Neuron (in vitro differentiated cells): ENCODE measurements around the gene NUDT13.

Experiments used
- H2AFZ ChIP-seq: one replicate; pipeline ENCODE4 v1.6.1; 2013; ENCODE audit warnings: low read depth, mild to moderate bottlenecking, inconsistent platforms, low read length, moderate library complexity
- H3K27me3 ChIP-seq: one replicate; pipeline ENCODE4 v1.6.1; 2013; ENCODE audit warnings: low read length; ENCODE audit not compliant: insufficient read depth
- H3K36me3 ChIP-seq: one replicate; pipeline ENCODE4 v1.6.1; 2013; ENCODE audit warnings: low read length; ENCODE audit not compliant: insufficient read depth
- H3K4me1 ChIP-seq: one replicate; pipeline ENCODE4 v1.6.1; 2013; ENCODE audit warnings: low read length; ENCODE audit not compliant: insufficient read depth
- H3K4me3 ChIP-seq: 2 replicates; pipeline ENCODE4 v1.5.1; 2013; ENCODE audit warnings: mild to moderate bottlenecking, low read length, moderate library complexity
- H3K9me3 ChIP-seq: one replicate; pipeline ENCODE4 v1.6.1; 2013; ENCODE audit warnings: low read length

NUDT13 gene

DNA sequence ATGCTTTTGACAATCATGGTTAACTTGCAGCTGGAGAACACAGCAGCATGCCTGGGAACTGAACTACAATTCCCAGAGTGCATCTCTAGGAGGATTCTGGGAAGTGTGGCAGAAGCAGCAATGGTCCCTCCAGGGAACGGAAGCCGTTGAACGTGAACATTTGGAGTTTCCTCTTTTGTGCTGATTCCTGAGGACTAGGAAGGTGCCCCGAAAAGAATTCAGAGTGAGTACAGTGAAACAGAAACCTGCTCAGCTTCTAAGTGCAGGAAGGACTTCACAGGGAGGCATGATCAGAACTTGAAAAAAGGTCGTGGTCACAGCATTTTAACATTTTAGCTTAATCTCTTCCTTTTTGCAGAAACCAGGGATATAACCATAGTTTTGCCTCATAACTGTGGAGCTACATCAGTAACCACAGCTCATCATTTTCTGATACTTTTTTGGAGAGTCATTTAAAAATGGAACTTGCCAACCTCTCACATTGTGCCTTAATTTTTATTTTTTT, at the start of gene NUDT13:
TSS of gene NUDT13 (plus strand) at position 111 of the 505 bp plus-strand sequence. CDS start 3,911 bp downstream, outside the sequence.
- peaks cover 5% of the 10 kb centered on the region for H3K9me3 ChIP-seq
- H2AFZ ChIP-seq = no peak within 1 kb of the TSS
- no peaks in the 10 kb centered on the region for H3K4me1 ChIP-seq
- H3K36me3 ChIP-seq = peaks cover 26% of the 10 kb centered on the region
- H3K4me3 ChIP-seq = peak within 1 kb of the TSS; percentile 48
- H3K27me3 ChIP-seq = no peaks in the 10 kb centered on the region

DNA sequence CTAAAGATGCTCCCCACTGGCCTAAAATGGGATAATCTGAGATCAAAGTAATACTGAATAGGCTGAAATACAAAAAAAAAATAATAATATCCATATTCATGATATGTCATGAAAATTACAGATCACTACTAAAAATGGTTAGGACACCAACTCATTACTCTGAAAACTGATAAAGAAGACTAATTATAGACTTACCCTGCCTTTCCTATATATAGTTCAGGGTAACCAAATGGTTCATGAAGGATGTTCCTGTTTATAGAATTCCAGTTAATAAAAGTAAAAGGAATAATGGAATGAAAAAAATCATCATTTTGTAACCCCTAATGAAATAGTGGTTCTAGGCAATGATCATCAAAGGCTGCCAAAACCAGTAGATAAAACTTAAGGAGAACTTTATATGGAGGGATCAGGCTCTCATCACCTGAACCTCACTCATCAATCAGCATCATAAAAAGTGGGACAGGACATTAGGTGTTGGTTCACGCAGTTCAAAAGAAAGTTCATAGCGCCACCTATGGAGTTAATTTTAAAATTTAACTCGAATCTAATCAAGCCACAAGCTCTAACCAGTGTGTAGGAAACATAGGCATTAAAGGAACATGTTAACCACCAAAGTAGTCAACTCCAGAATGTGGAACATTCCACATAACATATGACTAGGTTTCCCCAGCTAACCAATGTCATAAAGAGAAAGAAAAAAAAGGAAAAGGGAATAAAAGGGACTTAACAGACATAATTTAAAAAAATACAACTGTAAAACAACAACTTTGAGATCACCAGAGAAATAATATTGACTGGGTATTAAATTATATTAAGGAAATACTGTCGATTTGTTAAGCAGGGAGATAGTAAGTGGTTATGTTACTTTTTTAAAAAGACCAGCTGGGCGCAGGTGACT, 49.3 kb upstream of the NUDT13 start:
- no peak overlapping the region for H2AFZ ChIP-seq
- H3K4me1 ChIP-seq = no peaks in the 10 kb centered on the region
- peaks cover 22% of the 10 kb centered on the region for H3K36me3 ChIP-seq
- no peaks in the 10 kb centered on the region for H3K9me3 ChIP-seq
- no peaks in the 10 kb centered on the region for H3K27me3 ChIP-seq
- no peak overlapping the region for H3K4me3 ChIP-seq

GRCh38 chr10:73061743-73062142, 48.5 kb upstream of the NUDT13 start:
- H3K27me3 ChIP-seq = no peaks in the 10 kb centered on the region
- no peak overlapping the region for H3K4me3 ChIP-seq
- no peak overlapping the region for H2AFZ ChIP-seq
- H3K9me3 ChIP-seq = no peaks in the 10 kb centered on the region
- peaks cover 22% of the 10 kb centered on the region for H3K36me3 ChIP-seq
- H3K4me1 ChIP-seq = no peaks in the 10 kb centered on the region

GRCh38 chr10:73065441-73065840, 44.8 kb upstream of the NUDT13 start:
- Histone ChIP-seq H2AFZ (no peak overlapping the region), H3K9me3 (no peaks in the 10 kb centered on the region), H3K4me3 (no peak overlapping the region), H3K36me3 (peaks cover 42% of the 10 kb centered on the region), H3K27me3 (no peaks in the 10 kb centered on the region), H3K4me1 (no peaks in the 10 kb centered on the region)

DNA sequence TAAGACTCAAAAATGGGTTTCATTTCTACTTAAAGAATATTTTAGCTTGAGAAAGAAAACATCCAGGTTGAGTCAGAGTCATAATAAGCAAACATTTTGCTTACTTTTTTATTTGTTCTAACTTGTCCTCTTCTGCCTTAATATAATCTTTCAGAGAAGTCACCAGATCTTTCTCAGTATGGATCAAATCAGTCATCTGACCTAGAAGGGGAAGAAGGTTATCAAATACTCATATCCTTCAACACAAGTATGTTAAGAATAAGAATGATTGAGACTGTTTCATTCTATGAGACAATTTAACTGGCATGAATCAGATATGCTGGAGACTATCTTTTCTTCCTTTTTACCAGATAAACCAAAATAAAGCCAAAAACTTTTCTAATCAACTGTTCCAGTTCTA, 36.6 kb upstream of the NUDT13 start:
- H3K4me3 ChIP-seq = no peak overlapping the region
- H2AFZ ChIP-seq = no peak overlapping the region
- H3K4me1 ChIP-seq = no peaks in the 10 kb centered on the region
- H3K36me3 ChIP-seq = peaks cover 25% of the 10 kb centered on the region
- H3K27me3 ChIP-seq = no peaks in the 10 kb centered on the region
- no peaks in the 10 kb centered on the region for H3K9me3 ChIP-seq

- H3K4me3 ChIP-seq = no peak overlapping the region
- H2AFZ ChIP-seq = no peak overlapping the region
- H3K27me3 ChIP-seq = no peaks in the 10 kb centered on the region
- no peaks in the 10 kb centered on the region for H3K4me1 ChIP-seq
- H3K36me3 ChIP-seq = peaks cover 13% of the 10 kb centered on the region
- no peaks in the 10 kb centered on the region for H3K9me3 ChIP-seq
Measured at GRCh38 chr10:73075829-73076228, 34.4 kb upstream of the NUDT13 start.

GRCh38 chr10:73076360-73077183, 33.7 kb upstream of the NUDT13 start:
- Histone ChIP-seq H3K9me3 (no peaks in the 10 kb centered on the region), H3K27me3 (no peaks in the 10 kb centered on the region), H3K4me3 (no peak overlapping the region), H2AFZ (no peak overlapping the region), H3K36me3 (peaks cover 8% of the 10 kb centered on the region), H3K4me1 (no peaks in the 10 kb centered on the region)

- Histone ChIP-seq H3K27me3 (no peaks in the 10 kb centered on the region), H3K4me1 (no peaks in the 10 kb centered on the region), H3K4me3 (no peak overlapping the region), H3K36me3 (no peaks in the 10 kb centered on the region), H2AFZ (no peak overlapping the region), H3K9me3 (no peaks in the 10 kb centered on the region)
Measured at GRCh38 chr10:73079779-73080541, 30.3 kb upstream of the NUDT13 start.

DNA sequence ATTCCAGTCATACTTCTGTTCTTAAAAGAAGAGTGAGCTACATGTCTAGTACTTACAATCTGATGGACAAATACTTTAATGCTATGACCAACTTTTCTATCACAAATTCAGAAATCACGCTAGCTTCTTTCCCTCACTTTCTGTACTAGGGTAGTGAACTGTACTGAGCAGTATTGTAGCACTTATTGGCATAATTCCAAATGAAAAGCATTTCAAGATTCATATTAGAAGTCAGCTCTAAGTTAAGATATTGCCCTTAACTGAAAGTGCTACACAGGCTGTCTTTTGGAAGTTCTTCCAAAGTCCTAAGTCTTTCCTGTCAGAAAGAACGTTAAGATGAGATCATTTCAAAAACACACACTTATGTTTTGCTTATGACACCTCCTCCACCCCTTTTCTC, 27.0 kb upstream of the NUDT13 start:
- Histone ChIP-seq H3K27me3 (no peaks in the 10 kb centered on the region), H2AFZ (no peak overlapping the region), H3K4me1 (no peaks in the 10 kb centered on the region), H3K4me3 (no peak overlapping the region), H3K36me3 (no peaks in the 10 kb centered on the region), H3K9me3 (no peaks in the 10 kb centered on the region)

GRCh38 chr10:73084209-73084608, 26.0 kb upstream of the NUDT13 start:
- no peaks in the 10 kb centered on the region for H3K9me3 ChIP-seq
- no peaks in the 10 kb centered on the region for H3K4me1 ChIP-seq
- H2AFZ ChIP-seq = no peak overlapping the region
- no peak overlapping the region for H3K4me3 ChIP-seq
- H3K36me3 ChIP-seq = no peaks in the 10 kb centered on the region
- no peaks in the 10 kb centered on the region for H3K27me3 ChIP-seq

DNA sequence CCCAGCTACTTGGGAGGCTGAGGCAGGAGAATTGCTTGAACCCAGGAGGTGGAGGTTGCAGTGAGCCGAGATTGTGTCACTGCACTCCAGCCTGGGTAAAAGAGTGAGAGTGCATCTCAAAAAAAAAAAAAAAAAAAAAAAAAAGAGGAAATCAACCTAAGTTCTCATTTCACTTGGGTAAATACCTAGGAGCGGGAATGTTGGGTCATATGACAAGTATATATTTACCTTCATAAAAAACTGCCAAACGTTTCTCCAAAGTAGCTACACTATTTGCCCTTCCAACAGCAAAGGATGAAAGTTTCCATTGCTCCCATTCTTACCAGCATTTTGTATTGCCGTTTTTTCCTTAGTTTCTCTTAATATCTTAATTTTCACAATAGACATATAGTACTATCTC, 23.4 kb upstream of the NUDT13 start:
- Histone ChIP-seq H2AFZ (no peak overlapping the region), H3K4me3 (no peak overlapping the region), H3K9me3 (no peaks in the 10 kb centered on the region), H3K4me1 (no peaks in the 10 kb centered on the region), H3K36me3 (no peaks in the 10 kb centered on the region), H3K27me3 (no peaks in the 10 kb centered on the region)

- Histone ChIP-seq H3K36me3 (no peaks in the 10 kb centered on the region), H3K4me1 (no peaks in the 10 kb centered on the region), H2AFZ (no peak overlapping the region), H3K4me3 (no peak overlapping the region), H3K9me3 (no peaks in the 10 kb centered on the region), H3K27me3 (no peaks in the 10 kb centered on the region)
Measured at GRCh38 chr10:73088304-73088703, 22.0 kb upstream of the NUDT13 start.
